Measurements from ENCODE around the gene PTPRD.

The PTPRD gene

DNA sequence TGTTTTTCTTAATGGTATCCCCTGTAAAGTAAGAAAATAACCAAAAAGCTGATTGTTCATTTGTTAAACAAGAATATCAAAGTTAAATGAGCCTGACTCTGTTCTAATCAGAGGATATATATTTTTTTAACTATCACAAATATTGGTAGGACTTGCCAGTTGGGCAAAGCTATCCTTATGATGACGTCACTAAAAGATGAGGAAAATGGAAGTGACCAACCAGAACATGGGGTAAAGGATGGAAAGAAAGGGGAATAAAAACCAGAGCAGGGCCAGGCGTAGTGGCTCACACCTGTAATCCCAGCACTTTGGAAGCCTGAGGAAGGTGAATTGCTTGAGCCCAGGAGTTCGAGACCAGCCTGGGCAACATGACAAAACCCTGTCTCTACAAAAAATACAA, 2001.6 kb downstream of the PTPRD start:
- Mint-ChIP-seq H3K36me3 (no peaks in the 10 kb centered on the region), H3K27me3 (no peaks in the 10 kb centered on the region)

DNA sequence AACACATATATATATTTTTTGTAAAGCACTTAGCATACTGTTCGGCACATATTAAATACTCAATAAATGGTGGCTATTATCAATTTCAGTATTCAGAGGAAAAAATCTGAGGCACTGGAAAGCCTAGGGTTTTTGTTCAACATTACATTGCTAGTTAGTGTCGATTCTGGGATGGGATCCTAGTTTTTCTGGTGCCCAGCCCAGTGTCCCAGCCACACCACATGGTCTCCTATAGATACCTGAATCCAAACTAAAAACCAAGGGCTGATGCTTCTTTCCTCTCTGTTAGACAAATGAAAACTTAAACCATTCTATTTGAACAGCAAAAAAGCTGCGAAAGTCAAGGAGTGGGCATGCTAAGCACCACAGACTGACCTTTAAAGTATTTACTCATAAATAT, 2002.5 kb downstream of the PTPRD start:
- Mint-ChIP-seq H3K27me3 (no peaks in the 10 kb centered on the region), H3K27ac (no peak overlapping the region), H3K36me3 (no peaks in the 10 kb centered on the region), H3K4me3 (no peak overlapping the region), H3K9me3 (ENCODE audit: low read depth) (no peaks in the 10 kb centered on the region), H3K4me1 (ENCODE audit: low read depth) (no peaks in the 10 kb centered on the region)

More for the DNA sequence above, 2001.6 kb downstream of the PTPRD start:
- Mint-ChIP-seq H3K4me3 (no peak overlapping the region), H3K27ac (no peak overlapping the region), H3K4me1 (ENCODE audit: low read depth) (no peaks in the 10 kb centered on the region), H3K9me3 (ENCODE audit: low read depth) (no peaks in the 10 kb centered on the region)

DNA sequence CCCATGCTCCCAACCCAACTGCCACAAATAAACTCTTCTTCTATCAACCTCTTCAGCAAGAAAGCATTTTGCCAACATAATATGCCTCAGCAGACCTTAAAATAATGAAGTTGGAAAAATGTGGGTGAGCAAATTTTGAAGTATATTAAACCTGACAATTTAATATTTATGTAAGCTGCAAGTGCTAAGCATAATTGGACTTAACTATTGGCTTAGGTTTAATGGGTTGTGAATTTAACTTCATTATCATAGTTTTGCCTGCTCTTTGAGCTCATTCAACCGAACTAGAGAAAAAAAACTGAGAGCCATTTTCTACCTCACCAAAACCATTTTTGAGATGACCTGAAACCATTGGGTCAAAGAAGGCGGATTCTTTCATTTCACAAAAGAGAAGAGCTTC, 2007.7 kb downstream of the PTPRD start:
- Mint-ChIP-seq H3K27me3 (no peaks in the 10 kb centered on the region), H3K27ac (no peak overlapping the region), H3K36me3 (no peaks in the 10 kb centered on the region), H3K9me3 (ENCODE audit: low read depth) (no peaks in the 10 kb centered on the region), H3K4me1 (ENCODE audit: low read depth) (no peaks in the 10 kb centered on the region), H3K4me3 (no peak overlapping the region)

DNA sequence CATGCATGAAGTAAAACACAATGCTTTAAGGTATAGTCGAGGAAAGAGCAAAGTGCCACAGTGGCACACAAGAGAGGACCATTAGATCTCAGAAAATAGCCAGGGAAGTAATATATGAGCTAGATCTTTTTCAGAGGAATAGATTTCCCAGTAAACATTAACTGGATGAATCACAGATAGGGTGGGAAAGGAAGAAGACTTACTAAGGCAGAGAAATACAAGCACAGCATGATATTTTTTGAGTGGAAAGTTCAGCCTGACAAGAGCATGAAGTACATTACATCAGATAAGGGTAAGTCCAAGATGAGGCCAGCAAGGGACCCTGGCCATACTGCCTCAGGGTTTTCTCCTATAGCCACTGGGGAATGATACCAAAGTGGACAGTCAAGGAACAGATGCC, 2008.6 kb downstream of the PTPRD start:
- no peaks in the 10 kb centered on the region for H3K9me3 Mint-ChIP-seq (ENCODE audit: low read depth)
- H3K27me3 Mint-ChIP-seq: no peaks in the 10 kb centered on the region

DNA sequence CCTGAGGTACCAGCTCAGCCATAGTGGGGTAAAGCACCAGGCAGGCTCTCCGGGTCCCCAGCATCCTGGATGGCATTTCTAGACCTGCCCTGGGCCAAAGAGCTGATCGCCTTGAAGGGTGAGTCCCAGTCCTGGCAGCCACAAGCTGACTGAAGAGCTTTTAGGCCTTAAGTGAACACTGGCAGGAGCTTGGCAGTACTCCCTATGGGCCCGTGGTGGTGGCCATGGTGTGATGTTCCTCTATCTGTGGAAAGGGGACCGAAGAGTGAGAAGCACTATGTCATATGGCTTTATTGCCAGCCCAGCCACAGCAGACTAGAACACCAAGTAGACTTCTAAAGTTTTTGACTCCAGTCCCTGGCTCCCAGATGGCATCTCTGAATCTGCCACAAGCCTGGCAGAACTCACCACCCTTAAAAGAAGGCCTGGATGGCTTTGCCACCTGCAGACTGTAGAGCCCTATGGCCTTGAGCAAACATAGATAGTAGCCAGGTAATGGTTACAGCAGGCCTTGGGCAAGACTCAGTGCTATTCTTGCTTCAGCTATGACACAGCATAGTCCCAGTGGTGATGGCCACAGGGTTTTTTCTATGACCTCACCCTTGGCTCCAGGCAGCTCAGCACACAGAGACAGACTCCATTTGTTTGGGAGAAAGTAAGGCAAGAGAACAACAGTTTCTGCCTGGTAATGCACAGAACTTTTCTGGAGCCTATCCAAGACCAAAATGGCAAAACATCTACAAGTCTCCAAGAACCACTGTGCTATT, 2011.7 kb downstream of the PTPRD start:
- no peaks in the 10 kb centered on the region for H3K9me3 Mint-ChIP-seq (ENCODE audit: low read depth)
- H3K4me3 Mint-ChIP-seq: no peak overlapping the region
- H3K36me3 Mint-ChIP-seq: no peaks in the 10 kb centered on the region
- H3K27ac Mint-ChIP-seq: no peak overlapping the region
- H3K4me1 Mint-ChIP-seq (ENCODE audit: low read depth): no peaks in the 10 kb centered on the region
- H3K27me3 Mint-ChIP-seq: no peaks in the 10 kb centered on the region

More for the DNA sequence above, 2008.6 kb downstream of the PTPRD start:
- no peaks in the 10 kb centered on the region for H3K4me1 Mint-ChIP-seq (ENCODE audit: low read depth)
- no peaks in the 10 kb centered on the region for H3K36me3 Mint-ChIP-seq
- no peak overlapping the region for H3K27ac Mint-ChIP-seq
- no peak overlapping the region for H3K4me3 Mint-ChIP-seq

DNA sequence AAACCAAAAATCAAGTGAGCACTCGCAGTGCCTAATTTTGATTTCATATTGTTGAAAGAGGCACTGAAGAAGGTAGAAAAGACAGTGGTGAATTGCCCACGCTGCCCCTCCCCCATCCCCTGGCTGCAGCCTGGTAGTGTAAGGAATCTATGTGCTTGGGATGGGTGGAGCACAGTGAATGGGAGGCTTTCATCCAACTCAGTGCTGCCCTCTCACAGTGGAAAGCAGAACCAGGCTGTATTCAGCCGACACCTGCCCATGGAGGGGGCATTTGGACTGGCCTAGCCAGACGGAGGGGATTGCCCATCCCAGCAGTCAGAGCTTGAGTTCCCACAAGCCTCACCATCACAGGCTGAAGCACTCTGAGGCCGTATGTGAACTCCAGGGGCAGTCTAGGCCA, 2012.9 kb downstream of the PTPRD start:
- Mint-ChIP-seq H3K27ac (no peak overlapping the region), H3K27me3 (no peaks in the 10 kb centered on the region), H3K36me3 (no peaks in the 10 kb centered on the region), H3K4me3 (no peak overlapping the region), H3K9me3 (ENCODE audit: low read depth) (no peaks in the 10 kb centered on the region), H3K4me1 (ENCODE audit: low read depth) (no peaks in the 10 kb centered on the region)

DNA sequence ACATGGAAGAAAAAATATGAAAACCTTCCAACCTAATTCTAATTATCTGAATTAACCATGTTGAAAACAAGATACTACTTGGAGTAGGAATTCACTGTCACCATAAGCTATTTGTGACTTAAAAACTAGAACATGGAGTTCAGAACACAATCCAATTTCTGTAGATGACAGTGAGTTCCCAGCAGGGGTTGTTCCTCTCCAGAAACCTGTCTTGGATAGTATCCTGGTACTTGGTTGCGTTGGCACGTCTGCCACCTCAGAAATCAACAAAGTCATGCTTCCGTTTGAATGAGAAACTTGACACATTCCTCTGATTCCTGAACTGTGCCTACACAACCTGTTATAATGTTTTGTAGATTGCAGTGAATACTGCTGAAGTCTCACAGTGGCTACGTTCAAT, 2023.3 kb downstream of the PTPRD start:
- peaks cover 2% of the 10 kb centered on the region for H3K27me3 Mint-ChIP-seq
- H3K9me3 Mint-ChIP-seq (ENCODE audit: low read depth): no peaks in the 10 kb centered on the region
- H3K36me3 Mint-ChIP-seq: no peaks in the 10 kb centered on the region
- no peak overlapping the region for H3K27ac Mint-ChIP-seq
- H3K4me3 Mint-ChIP-seq: no peak overlapping the region
- H3K4me1 Mint-ChIP-seq (ENCODE audit: low read depth): no peaks in the 10 kb centered on the region

DNA sequence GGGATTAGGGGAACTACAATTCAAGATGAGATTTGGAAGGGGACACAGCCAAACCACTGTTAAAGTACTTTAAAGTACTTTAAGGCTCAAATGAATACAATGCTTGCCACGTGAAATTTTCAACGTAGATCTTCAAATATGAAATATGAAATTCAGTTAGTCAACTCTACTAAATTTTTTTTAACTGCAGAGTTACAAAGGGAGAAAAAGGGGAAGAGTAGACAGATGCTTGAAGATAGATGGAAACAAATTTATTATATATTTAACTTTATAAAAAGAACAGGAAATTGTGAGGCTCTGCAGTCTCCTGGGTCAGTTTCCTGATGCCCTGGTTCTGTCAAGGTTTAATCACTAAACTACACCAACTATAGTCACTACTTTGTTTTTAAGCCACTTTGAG, 2027.8 kb downstream of the PTPRD start:
- H3K4me1 Mint-ChIP-seq (ENCODE audit: low read depth): no peaks in the 10 kb centered on the region
- H3K9me3 Mint-ChIP-seq (ENCODE audit: low read depth): no peaks in the 10 kb centered on the region
- H3K27ac Mint-ChIP-seq: no peak overlapping the region
- H3K36me3 Mint-ChIP-seq: no peaks in the 10 kb centered on the region
- no peak overlapping the region for H3K4me3 Mint-ChIP-seq
- H3K27me3 Mint-ChIP-seq: peaks cover 2% of the 10 kb centered on the region

DNA sequence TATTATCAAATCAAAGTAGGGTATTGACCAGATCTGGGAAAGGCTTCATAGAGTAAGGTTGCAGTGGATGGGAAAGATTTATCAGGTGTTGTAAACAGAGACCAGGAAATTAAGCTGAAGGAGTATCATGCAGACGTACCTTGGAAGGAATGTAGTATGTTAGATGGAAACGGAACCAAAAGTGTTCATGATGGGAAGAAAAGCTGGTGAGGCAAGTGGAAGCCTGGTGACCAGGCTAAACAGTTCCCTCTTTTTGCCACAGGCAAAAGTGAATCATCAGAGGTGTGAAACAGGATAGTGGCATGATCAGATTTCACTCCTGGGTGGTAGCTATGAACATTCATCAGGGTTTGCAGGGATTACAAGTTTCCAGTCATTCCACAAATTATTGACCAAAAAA, 2033.1 kb downstream of the PTPRD start:
- H3K9me3 Mint-ChIP-seq (ENCODE audit: low read depth): no peaks in the 10 kb centered on the region
- H3K36me3 Mint-ChIP-seq: no peaks in the 10 kb centered on the region
- H3K27ac Mint-ChIP-seq: no peak overlapping the region
- peaks cover 2% of the 10 kb centered on the region for H3K27me3 Mint-ChIP-seq
- no peaks in the 10 kb centered on the region for H3K4me1 Mint-ChIP-seq (ENCODE audit: low read depth)
- H3K4me3 Mint-ChIP-seq: no peak overlapping the region

DNA sequence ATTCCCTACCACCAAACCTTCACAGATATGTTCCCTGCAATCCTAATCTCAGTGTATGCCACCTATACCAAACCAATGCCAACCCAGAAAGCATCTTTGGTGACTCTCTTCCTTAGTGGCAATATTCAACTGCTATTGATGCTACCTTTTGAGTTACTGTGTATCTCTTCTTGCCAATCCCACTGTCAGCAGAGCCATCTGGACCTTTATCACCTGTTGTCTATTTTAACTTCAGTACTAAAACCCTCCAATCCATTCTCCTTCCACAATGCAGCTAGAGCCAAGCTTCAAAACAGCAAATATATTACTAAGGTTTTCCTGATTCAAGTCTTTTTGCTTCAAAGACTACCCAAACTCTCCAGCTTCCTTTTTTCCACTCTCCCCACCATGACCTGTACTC, 2036.1 kb downstream of the PTPRD start:
- H3K4me3 Mint-ChIP-seq: no peak overlapping the region
- H3K9me3 Mint-ChIP-seq (ENCODE audit: low read depth): no peaks in the 10 kb centered on the region
- H3K27me3 Mint-ChIP-seq: peaks cover 2% of the 10 kb centered on the region
- H3K4me1 Mint-ChIP-seq (ENCODE audit: low read depth): no peaks in the 10 kb centered on the region
- H3K36me3 Mint-ChIP-seq: no peaks in the 10 kb centered on the region
- no peak overlapping the region for H3K27ac Mint-ChIP-seq

DNA sequence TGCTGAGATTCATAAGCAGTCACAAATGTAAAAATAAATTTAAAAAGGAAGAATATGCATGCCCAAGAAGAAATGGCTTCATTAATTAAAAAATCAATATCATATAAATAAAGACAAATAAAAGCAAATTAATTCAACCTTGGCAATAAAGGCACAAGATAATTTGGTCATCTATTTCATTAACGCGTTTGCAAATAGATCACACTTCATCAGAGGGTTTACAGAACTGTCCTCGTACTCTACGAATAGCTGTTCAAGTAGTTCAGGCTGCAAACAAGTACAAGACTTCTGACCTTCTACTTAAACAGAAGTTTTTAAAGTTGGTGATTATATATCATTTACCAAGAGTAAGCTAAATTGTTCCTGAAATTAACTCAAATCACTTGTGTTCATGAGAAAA, 2038.0 kb downstream of the PTPRD start:
- Mint-ChIP-seq H3K27ac (no peak overlapping the region), H3K27me3 (peaks cover 2% of the 10 kb centered on the region), H3K9me3 (ENCODE audit: low read depth) (no peaks in the 10 kb centered on the region), H3K4me1 (ENCODE audit: low read depth) (no peaks in the 10 kb centered on the region), H3K4me3 (no peak overlapping the region), H3K36me3 (no peaks in the 10 kb centered on the region)

DNA sequence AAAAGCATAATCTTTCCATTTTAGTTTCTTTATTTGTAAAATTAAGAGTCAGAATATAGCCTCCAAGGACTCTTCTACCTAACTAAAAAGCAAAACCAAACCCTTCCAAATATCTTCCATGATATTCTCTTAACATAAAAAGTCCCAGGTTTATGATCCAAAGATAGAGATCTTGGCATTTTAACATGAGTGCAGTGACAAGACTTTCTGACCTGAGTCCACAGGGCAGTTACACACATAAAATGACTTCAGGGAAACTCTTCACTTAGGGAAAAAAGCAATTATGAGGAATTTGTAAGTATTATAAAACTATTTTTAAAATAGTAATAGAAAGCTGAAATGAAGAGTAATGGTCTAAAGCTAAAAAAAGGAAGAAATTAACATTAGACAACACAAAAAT, 2040.6 kb downstream of the PTPRD start:
- Mint-ChIP-seq H3K27ac (no peak overlapping the region), H3K36me3 (no peaks in the 10 kb centered on the region), H3K9me3 (ENCODE audit: low read depth) (no peaks in the 10 kb centered on the region), H3K4me3 (no peak overlapping the region), H3K27me3 (no peaks in the 10 kb centered on the region), H3K4me1 (ENCODE audit: low read depth) (no peaks in the 10 kb centered on the region)

DNA sequence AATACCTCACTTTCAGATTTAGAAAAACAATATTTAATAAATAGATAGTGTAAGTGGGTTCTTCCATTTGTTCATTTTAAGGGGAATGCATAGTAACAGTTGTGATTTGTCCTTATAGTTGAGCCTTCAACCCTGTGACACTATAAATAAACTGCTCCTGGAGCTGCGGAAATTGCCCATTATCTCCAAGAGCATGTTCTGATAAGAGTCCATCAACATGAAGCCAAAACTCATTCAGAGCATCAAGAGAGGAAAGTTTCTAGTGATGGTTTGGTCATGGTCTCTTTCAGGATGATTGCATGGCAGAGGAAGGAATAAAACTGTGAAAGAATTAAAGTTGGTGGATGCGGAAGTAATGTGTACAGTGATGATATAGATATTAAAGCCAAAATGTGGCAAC, 2041.2 kb downstream of the PTPRD start:
- Mint-ChIP-seq H3K4me3 (no peak overlapping the region), H3K9me3 (ENCODE audit: low read depth) (no peaks in the 10 kb centered on the region), H3K27me3 (no peaks in the 10 kb centered on the region), H3K4me1 (ENCODE audit: low read depth) (no peaks in the 10 kb centered on the region), H3K36me3 (no peaks in the 10 kb centered on the region), H3K27ac (no peak overlapping the region)

DNA sequence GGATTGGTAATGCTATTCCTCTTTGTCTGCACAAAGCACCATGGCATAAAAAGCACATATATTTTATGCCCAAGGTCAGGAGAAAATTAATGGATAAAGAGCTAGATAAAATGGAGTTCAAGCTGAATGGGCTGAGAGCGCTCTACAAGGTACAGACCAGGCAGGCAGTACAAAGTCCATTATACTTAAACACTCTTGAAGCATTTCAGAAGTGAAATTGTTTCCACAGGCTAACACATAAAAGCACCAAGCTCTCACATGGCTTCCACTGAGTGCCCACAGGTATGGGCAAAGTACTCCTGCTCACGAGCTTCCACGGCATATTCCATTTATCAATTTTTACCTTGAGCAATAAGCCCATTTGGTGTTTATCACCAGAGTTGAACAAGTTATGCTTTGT, 2042.0 kb downstream of the PTPRD start:
- Mint-ChIP-seq H3K4me1 (ENCODE audit: low read depth) (no peaks in the 10 kb centered on the region), H3K36me3 (no peaks in the 10 kb centered on the region), H3K27ac (no peak overlapping the region), H3K4me3 (no peak overlapping the region), H3K27me3 (no peaks in the 10 kb centered on the region), H3K9me3 (ENCODE audit: low read depth) (no peaks in the 10 kb centered on the region)

DNA sequence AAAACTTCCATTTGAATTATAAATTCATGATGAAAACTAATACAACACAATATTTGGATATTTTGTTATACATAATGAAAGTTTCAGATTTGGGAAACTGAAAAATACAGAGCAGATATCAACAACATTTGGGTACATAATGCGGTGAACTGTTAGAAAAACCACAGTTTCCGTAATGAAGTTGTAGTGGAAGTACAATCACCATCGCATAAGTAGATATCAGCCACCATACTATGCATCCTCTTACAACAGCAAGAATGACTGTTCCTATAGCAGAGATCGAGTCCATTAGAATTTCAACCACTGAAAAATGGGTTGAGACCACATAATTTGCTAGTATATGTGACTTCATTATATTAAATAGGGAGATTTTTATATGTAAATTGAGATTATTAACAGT, 2043.0 kb downstream of the PTPRD start:
- Mint-ChIP-seq H3K36me3 (no peaks in the 10 kb centered on the region), H3K27ac (no peak overlapping the region), H3K27me3 (no peaks in the 10 kb centered on the region), H3K4me3 (no peak overlapping the region), H3K4me1 (ENCODE audit: low read depth) (peaks cover 2% of the 10 kb centered on the region), H3K9me3 (ENCODE audit: low read depth) (no peaks in the 10 kb centered on the region)

DNA sequence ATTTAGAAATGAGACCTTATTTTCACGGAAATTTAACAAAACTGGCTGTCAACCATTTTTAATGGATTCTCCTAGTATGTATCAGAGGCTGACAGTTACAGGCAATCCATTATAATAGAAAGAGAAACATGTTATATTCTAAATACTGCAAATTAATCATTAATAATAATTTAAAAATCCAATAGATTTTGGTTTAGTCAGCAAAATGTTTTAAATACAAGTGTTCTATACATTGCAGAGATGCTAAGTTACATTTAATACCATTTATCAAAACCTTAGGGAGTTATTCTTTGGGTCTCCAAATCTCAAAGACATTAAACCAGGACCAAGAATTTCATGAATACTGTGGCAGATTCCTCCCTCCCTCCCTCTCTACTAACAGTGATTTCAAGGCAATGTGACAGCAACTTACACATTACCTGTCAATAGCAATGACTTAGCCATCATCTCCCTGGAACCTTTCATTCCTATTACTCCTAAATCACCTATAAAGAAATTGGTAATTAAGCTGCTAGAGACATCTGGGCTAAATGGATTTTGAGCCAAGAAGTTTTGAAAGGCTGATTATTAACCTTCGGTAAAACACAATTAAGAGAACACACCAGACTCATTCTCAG, 2044.7 kb downstream of the PTPRD start:
- H3K27me3 Mint-ChIP-seq: no peaks in the 10 kb centered on the region
- H3K27ac Mint-ChIP-seq: no peak overlapping the region
- no peak overlapping the region for H3K4me3 Mint-ChIP-seq
- no peaks in the 10 kb centered on the region for H3K36me3 Mint-ChIP-seq
- H3K4me1 Mint-ChIP-seq (ENCODE audit: low read depth): peaks cover 5% of the 10 kb centered on the region
- H3K9me3 Mint-ChIP-seq (ENCODE audit: low read depth): no peaks in the 10 kb centered on the region

Data from activated naive CD8-positive, alpha-beta T cell (primary cell).